HCT116 (cell line): ENCODE data around the gene GJB2. TPM values are rescaled to one million over a fixed set of nuclear protein-coding genes. Genes with fewer than 3 reads are reported as not detected.
A peak's percentile ranks its signal among the peaks of the same experiment; 100 is the strongest.

Experiments
- CBX3 ChIP-seq: IDR thresholded peaks from 2 replicates; pipeline ENCODE4 v1.6.1; 2012; ENCODE audit warnings: low read depth
- ELF1 ChIP-seq: IDR thresholded peaks from 2 replicates; pipeline ENCODE4 v1.6.1; 2012; ENCODE audit warnings: low read depth, borderline replicate concordance
- EZH2phosphoT487 ChIP-seq: fragments of 200-600 bp; IDR thresholded peaks from 2 replicates; pipeline ENCODE4 v1.6.1; 2018; ENCODE audit warnings: antibody characterized with exemption, borderline replicate concordance
- FOSL1 ChIP-seq: IDR thresholded peaks from 2 replicates; pipeline ENCODE4 v1.6.1; 2012; ENCODE audit warnings: low read depth
- RAD21 ChIP-seq: IDR thresholded peaks from 2 replicates; pipeline ENCODE4 v1.6.1; 2012; ENCODE audit warnings: low read depth, mild to moderate bottlenecking
- TCF7L2 ChIP-seq: IDR thresholded peaks from 2 replicates; pipeline ENCODE4 v1.7.0; 2011; ENCODE audit warnings: borderline replicate concordance, inconsistent platforms; ENCODE audit not compliant: insufficient read depth, insufficient read length; ENCODE audit errors: extremely low read depth
- total RNA-seq: library from RNA; stranded (reverse); gene quantifications from one replicate; pipeline ENCODE4 v1.2.1, GENCODE V29; 2021; ENCODE audit not compliant: unreplicated experiment
- TF ChIP-seq, protein P1 (sequence below): IDR thresholded peaks from 2 replicates; pipeline ENCODE4 v1.6.1; 2012
- TF ChIP-seq, protein P2 (sequence below): IDR thresholded peaks from 2 replicates; pipeline ENCODE4 v1.6.1; 2012
- TF ChIP-seq, protein P3 (sequence below): IDR thresholded peaks from 2 replicates; pipeline ENCODE4 v1.6.1; 2011; ENCODE audit warnings: mild to moderate bottlenecking, low read length, moderate library complexity; ENCODE audit not compliant: insufficient replicate concordance; ENCODE audit errors: extremely low read depth
- TF ChIP-seq, protein P4 (sequence below): IDR thresholded peaks from 2 replicates; pipeline ENCODE4 v1.6.1; 2012; ENCODE audit warnings: low read depth

GJB2 gene
- total RNA-seq, 1 experiment from 2014 or later = 44.7 TPM

DNA sequence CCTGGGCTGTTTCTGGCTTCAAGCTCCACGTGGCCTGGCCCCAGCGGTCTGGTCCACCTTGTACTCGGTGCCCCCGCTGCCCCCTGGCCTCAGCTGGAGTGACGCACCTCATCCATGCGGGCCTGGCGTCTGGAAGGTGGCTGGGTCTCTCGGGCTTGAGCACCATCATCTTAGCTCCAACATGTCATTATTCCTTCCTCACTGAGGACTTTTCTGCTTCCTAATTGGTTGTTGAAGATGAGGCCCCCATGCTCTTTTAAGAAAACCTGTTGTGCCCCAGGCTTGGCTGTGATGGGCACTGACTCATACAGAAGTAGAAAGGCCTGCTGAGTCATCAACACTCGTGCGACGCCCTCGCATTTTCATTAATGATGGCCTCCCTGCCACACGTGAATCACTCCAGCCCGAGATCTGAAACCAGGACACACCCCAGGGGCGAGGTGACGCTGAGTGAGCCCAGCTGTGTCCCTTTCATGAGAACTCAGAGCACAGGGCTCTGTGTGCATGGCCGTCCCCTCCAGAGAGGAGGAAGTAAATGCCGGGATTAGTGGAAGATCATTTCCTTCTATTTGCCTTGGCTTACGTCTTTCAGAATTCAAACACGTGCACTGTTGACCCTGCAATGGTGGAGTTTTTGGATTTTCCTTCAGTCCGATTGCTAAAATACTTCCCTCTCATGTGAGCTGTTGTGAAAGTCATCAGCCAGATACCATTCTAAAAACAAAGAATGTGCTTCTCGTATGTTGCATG lies 17.9 kb downstream of the GJB2 start (continued):
- TF ChIP-seq, protein P1, sequence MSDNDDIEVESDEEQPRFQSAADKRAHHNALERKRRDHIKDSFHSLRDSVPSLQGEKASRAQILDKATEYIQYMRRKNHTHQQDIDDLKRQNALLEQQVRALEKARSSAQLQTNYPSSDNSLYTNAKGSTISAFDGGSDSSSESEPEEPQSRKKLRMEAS = peak; percentile 87
- TF ChIP-seq FOSL1 = peak; percentile 93
- no peak for TF ChIP-seq ELF1
- TF ChIP-seq, protein P2, sequence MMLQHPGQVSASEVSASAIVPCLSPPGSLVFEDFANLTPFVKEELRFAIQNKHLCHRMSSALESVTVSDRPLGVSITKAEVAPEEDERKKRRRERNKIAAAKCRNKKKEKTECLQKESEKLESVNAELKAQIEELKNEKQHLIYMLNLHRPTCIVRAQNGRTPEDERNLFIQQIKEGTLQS = peak; percentile 42; the same call in 1 of the 2 replicates
- peak; percentile 86 for TF ChIP-seq TCF7L2
- TF ChIP-seq EZH2phosphoT487 = no peak
- TF ChIP-seq, protein P3, sequence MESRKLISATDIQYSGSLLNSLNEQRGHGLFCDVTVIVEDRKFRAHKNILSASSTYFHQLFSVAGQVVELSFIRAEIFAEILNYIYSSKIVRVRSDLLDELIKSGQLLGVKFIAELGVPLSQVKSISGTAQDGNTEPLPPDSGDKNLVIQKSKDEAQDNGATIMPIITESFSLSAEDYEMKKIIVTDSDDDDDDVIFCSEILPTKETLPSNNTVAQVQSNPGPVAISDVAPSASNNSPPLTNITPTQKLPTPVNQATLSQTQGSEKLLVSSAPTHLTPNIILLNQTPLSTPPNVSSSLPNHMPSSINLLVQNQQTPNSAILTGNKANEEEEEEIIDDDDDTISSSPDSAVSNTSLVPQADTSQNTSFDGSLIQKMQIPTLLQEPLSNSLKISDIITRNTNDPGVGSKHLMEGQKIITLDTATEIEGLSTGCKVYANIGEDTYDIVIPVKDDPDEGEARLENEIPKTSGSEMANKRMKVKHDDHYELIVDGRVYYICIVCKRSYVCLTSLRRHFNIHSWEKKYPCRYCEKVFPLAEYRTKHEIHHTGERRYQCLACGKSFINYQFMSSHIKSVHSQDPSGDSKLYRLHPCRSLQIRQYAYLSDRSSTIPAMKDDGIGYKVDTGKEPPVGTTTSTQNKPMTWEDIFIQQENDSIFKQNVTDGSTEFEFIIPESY = no peak
- no peak for TF ChIP-seq RAD21
- TF ChIP-seq, protein P4, sequence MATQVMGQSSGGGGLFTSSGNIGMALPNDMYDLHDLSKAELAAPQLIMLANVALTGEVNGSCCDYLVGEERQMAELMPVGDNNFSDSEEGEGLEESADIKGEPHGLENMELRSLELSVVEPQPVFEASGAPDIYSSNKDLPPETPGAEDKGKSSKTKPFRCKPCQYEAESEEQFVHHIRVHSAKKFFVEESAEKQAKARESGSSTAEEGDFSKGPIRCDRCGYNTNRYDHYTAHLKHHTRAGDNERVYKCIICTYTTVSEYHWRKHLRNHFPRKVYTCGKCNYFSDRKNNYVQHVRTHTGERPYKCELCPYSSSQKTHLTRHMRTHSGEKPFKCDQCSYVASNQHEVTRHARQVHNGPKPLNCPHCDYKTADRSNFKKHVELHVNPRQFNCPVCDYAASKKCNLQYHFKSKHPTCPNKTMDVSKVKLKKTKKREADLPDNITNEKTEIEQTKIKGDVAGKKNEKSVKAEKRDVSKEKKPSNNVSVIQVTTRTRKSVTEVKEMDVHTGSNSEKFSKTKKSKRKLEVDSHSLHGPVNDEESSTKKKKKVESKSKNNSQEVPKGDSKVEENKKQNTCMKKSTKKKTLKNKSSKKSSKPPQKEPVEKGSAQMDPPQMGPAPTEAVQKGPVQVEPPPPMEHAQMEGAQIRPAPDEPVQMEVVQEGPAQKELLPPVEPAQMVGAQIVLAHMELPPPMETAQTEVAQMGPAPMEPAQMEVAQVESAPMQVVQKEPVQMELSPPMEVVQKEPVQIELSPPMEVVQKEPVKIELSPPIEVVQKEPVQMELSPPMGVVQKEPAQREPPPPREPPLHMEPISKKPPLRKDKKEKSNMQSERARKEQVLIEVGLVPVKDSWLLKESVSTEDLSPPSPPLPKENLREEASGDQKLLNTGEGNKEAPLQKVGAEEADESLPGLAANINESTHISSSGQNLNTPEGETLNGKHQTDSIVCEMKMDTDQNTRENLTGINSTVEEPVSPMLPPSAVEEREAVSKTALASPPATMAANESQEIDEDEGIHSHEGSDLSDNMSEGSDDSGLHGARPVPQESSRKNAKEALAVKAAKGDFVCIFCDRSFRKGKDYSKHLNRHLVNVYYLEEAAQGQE = no peak
- TF ChIP-seq CBX3 = peak; percentile 48; the same call in 1 of the 2 replicates
